WTC11 (cell line): Measurements from ENCODE around the gene SERPINB13. TPM values are rescaled to one million over a fixed set of nuclear protein-coding genes. Genes with fewer than 3 reads are reported as not detected.

Experiments used
- ATAC-seq: fragments of 200-7000 bp; cut with Tn5 transposase; 2 replicates; pipeline ENCODE4 v1.10.0; 2021; ENCODE audit warnings: mild to moderate bottlenecking, moderate library complexity
- CTCF ChIA-PET: fragments of 300-600 bp; sonication (Branson Sonifier 250); formaldehyde crosslinking; loops from one replicate; lab custom pipeline; 2021; ENCODE audit warnings: antibody characterized with exemption; lab: Charles Lee
- POLR2A ChIA-PET: fragments of 350-600 bp; sonication (Branson Sonifier 250); formaldehyde crosslinking; loops from one replicate; lab custom pipeline; 2021; ENCODE audit warnings: antibody characterized with exemption; lab: Charles Lee
- DNase-seq: peaks from one replicate; pipeline ENCODE4 v3.0.0; 2021; ENCODE audit warnings: low spot score
- H3K27ac Mint-ChIP-seq: 2 replicates; pipeline ENCODE4 v1.8.0; 2021; ENCODE audit warnings: mixed read lengths
- H3K27me3 Mint-ChIP-seq: 2 replicates; pipeline ENCODE4 v1.8.0; 2021; ENCODE audit warnings: low read depth, mild to moderate bottlenecking, moderate library complexity, mixed read lengths
- H3K36me3 Mint-ChIP-seq: 2 replicates; pipeline ENCODE4 v1.8.0; 2021; ENCODE audit warnings: mixed read lengths
- H3K4me1 Mint-ChIP-seq: 2 replicates; pipeline ENCODE4 v1.8.0; 2022; ENCODE audit warnings: mixed read lengths
- H3K4me3 Mint-ChIP-seq: 2 replicates; pipeline ENCODE4 v1.8.0; 2021; ENCODE audit warnings: mild to moderate bottlenecking, moderate library complexity, mixed read lengths
- H3K9me3 Mint-ChIP-seq: 2 replicates; pipeline ENCODE4 v1.8.0; 2021; ENCODE audit warnings: mixed read lengths
- CREM ChIP-seq: sonication (generic); formaldehyde crosslinking; IDR thresholded peaks from 2 replicates; pipeline ENCODE4 v1.8.1; 2022; ENCODE audit warnings: mild to moderate bottlenecking, missing genetic modification reagents, moderate library complexity
- FOXK1 ChIP-seq: sonication (generic); formaldehyde crosslinking; IDR thresholded peaks from 2 replicates; pipeline ENCODE4 v1.8.0; 2022; ENCODE audit warnings: mild to moderate bottlenecking, moderate library complexity, missing genetic modification reagents
- KAT7 ChIP-seq: sonication (generic); formaldehyde crosslinking; IDR thresholded peaks from 2 replicates; pipeline ENCODE4 v1.8.1; 2023; ENCODE audit warnings: missing genetic modification reagents, mild to moderate bottlenecking, borderline replicate concordance
- NFATC4 ChIP-seq: fragments of 250-450 bp; sonication (Bioruptor Pico); IDR thresholded peaks from 2 replicates; pipeline ENCODE4 v1.9.0; 2021; ENCODE audit warnings: mild to moderate bottlenecking
- OVOL2 ChIP-seq: fragments of 250-450 bp; sonication (Bioruptor Pico); IDR thresholded peaks from 2 replicates; pipeline ENCODE4 v1.9.0; 2021; ENCODE audit warnings: mild to moderate bottlenecking, borderline replicate concordance
- ZNF121 ChIP-seq: sonication (generic); formaldehyde crosslinking; IDR thresholded peaks from 2 replicates; pipeline ENCODE4 v1.8.0; 2023; ENCODE audit warnings: missing genetic modification reagents
- ZNF138 ChIP-seq: sonication (generic); formaldehyde crosslinking; conservative IDR thresholded peaks from 2 replicates; pipeline ENCODE4 v1.8.1; 2022; ENCODE audit warnings: mild to moderate bottlenecking, moderate library complexity, missing genetic modification reagents
- ZNF281 ChIP-seq: sonication (generic); formaldehyde crosslinking; IDR thresholded peaks from 2 replicates; pipeline ENCODE4 v1.8.0; 2023; ENCODE audit warnings: mild to moderate bottlenecking, missing genetic modification reagents
- ZNF423 ChIP-seq: fragments of 250-450 bp; sonication (Bioruptor Pico); IDR thresholded peaks from 2 replicates; pipeline ENCODE4 v2.1.2; 2022; ENCODE audit warnings: mild to moderate bottlenecking, moderate library complexity
- ZNF425 ChIP-seq: fragments of 250-450 bp; sonication (Bioruptor Pico); conservative IDR thresholded peaks from 2 replicates; pipeline ENCODE4 v1.9.0; 2021; ENCODE audit warnings: mild to moderate bottlenecking
- ZNF532 ChIP-seq: fragments of 250-450 bp; sonication (Bioruptor Pico); IDR thresholded peaks from 2 replicates; pipeline ENCODE4 v1.9.0; 2021; ENCODE audit warnings: mild to moderate bottlenecking, borderline replicate concordance
- total RNA-seq: library from RNA; stranded (reverse); gene quantifications from 3 replicates; pipeline ENCODE4 v1.2.3, GENCODE V29; 2021
- TF ChIP-seq, protein P1 (sequence below): sonication (generic); formaldehyde crosslinking; IDR thresholded peaks from 2 replicates; pipeline ENCODE4 v1.8.1; 2022; ENCODE audit warnings: low read depth, missing genetic modification reagents, borderline replicate concordance

The SERPINB13 gene
- total RNA-seq, 1 experiment from 2014 or later: not detected

- TF ChIP-seq ZNF425 (CRISPR knock-in tag): no peak
- TF ChIP-seq ZNF121: no peak
- TF ChIP-seq ZNF281 (CRISPR knock-in tag): no peak
- TF ChIP-seq, all 79 proteins: peak for 0
These were observed 37.7 kb downstream of the SERPINB13 start (continued) for GRCh38 chr18:63624863-63625262.

DNA sequence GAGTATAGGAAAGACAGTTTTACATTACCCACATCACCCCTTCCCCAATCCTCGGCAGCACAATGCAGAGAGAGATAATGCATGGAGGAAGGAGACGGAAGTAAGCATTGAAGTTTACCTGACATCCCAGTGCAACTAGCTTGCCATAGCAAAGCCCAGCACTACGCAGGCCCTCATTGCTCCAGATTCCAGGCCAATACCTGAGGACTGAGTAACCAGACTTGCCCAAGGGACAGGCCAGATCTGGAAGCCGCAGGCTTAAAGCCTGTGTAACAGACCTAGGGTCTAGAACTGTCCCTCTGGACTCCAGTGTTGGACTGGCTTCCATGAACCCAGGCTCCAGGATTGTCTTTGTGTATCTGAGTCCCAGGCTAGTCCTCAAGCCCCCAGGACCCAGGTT is 39.3 kb downstream of the SERPINB13 start:
- CTCF ChIA-PET: no interaction called here

More for the DNA sequence above, 39.3 kb downstream of the SERPINB13 start:
- ATAC-seq (no peak), DNase-seq (no peak)
- POLR2A ChIA-PET: no interaction called here
- Mint-ChIP-seq H3K4me3 (no peak overlapping the region), H3K36me3 (peaks cover 47% of the 10 kb centered on the region), H3K4me1 (0 out of 2 replicates have a peak, but pooled peaks cover 5% of the 10 kb centered on the region), H3K9me3 (peaks cover 66% of the 10 kb centered on the region), H3K27ac (no peak overlapping the region), H3K27me3 (peaks cover 5% of the 10 kb centered on the region)
- TF ChIP-seq OVOL2 (CRISPR knock-in tag): no peak
- TF ChIP-seq NFATC4 (CRISPR knock-in tag): no peak
- TF ChIP-seq ZNF423: no peak
- TF ChIP-seq ZNF281 (CRISPR knock-in tag): no peak
- no peak for TF ChIP-seq CREM (CRISPR knock-in tag)
- no peak for TF ChIP-seq KAT7
- no peak for TF ChIP-seq ZNF532
- TF ChIP-seq, protein P1, sequence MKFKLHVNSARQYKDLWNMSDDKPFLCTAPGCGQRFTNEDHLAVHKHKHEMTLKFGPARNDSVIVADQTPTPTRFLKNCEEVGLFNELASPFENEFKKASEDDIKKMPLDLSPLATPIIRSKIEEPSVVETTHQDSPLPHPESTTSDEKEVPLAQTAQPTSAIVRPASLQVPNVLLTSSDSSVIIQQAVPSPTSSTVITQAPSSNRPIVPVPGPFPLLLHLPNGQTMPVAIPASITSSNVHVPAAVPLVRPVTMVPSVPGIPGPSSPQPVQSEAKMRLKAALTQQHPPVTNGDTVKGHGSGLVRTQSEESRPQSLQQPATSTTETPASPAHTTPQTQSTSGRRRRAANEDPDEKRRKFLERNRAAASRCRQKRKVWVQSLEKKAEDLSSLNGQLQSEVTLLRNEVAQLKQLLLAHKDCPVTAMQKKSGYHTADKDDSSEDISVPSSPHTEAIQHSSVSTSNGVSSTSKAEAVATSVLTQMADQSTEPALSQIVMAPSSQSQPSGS (CRISPR knock-in tag): no peak
- no peak for TF ChIP-seq FOXK1
- no peak for TF ChIP-seq ZNF138
